Upper lobe of right lung (tissue), 1 donor: Measurements from ENCODE around the gene KRT2. TPM values are rescaled to one million over a fixed set of nuclear protein-coding genes. Genes with fewer than 3 reads are reported as not detected.

Source experiments
- ATAC-seq: fragments of 200-7000 bp; cut with Tn5 transposase; one replicate; pipeline ENCODE4 v1.9.1; 2020; ENCODE audit warnings: mild to moderate bottlenecking, moderate library complexity
- DNase-seq: peaks from one replicate; pipeline ENCODE4 v3.0.0-alpha.2; 2020
- H3K27ac ChIP-seq: fragments of 200-600 bp; one replicate; pipeline ENCODE4 v1.8.0; 2022
- H3K27me3 ChIP-seq: fragments of 200-600 bp; one replicate; pipeline ENCODE4 v1.8.0; 2022; ENCODE audit warnings: mild to moderate bottlenecking
- H3K36me3 ChIP-seq: fragments of 200-600 bp; one replicate; pipeline ENCODE4 v1.8.0; 2022
- H3K4me1 ChIP-seq: fragments of 200-600 bp; one replicate; pipeline ENCODE4 v1.8.0; 2022
- H3K4me3 ChIP-seq: fragments of 200-600 bp; one replicate; pipeline ENCODE4 v1.8.0; 2022; ENCODE audit warnings: mild to moderate bottlenecking
- H3K9me3 ChIP-seq: fragments of 200-600 bp; one replicate; pipeline ENCODE4 v1.8.0; 2022
- intact Hi-C: fragments of 100-400 bp; cut with DNase I; formaldehyde crosslinking; loops from one replicate; pipeline ENCODE4 v1.11.0; 2022
- total RNA-seq: library from RNA; stranded (reverse); fragmentation: NEBNext Ultra II Directional; extraction: Animal tissue kit (Norgen Biotek cat#: 25700); gene quantifications from one replicate; pipeline ENCODE4 v1.2.1, GENCODE V29; 2021
- TF ChIP-seq, protein P1 (sequence below): fragments of 200-600 bp; IDR thresholded peaks from one replicate; pipeline ENCODE4 v1.8.0; 2022; ENCODE audit warnings: antibody characterized with exemption
- donor health status: DM: no; HTN: yes; CAD: no; lungs with severe emphysema.

Gene KRT2
- total RNA-seq, 1 donor from 2014 or later = not detected

DNA sequence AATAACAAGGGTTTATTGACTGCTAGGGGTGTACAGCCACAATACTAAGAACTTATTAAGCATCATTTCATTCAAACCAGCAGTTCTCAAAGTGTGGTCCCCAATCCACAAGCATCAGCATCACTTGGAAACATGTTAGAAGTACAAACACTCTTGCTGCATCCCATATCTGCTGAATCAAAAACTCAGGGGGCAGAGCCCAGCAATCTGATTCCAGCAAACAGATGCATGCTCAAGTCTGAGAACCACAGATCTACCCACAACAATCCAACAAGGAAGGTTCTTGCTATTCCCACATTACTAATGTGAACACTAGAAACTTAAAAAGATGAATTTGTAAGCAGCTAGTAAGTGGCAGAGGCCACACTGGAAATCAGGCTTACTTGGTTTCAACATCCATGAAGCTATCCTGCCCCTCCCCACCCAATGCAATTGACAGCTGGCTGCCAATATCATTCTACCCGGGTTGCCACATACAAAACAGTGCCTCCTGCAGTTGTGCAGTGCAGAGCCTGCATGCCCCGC is 45.1 kb upstream of the KRT2 start:
- Histone ChIP-seq H3K27ac (no peak overlapping the region), H3K36me3 (no peaks in the 10 kb centered on the region), H3K4me1 (no peaks in the 10 kb centered on the region), H3K4me3 (no peak overlapping the region), H3K9me3 (no peaks in the 10 kb centered on the region), H3K27me3 (peaks cover 25% of the 10 kb centered on the region)
- intact Hi-C loops = no loop called here
- TF ChIP-seq, protein P1, sequence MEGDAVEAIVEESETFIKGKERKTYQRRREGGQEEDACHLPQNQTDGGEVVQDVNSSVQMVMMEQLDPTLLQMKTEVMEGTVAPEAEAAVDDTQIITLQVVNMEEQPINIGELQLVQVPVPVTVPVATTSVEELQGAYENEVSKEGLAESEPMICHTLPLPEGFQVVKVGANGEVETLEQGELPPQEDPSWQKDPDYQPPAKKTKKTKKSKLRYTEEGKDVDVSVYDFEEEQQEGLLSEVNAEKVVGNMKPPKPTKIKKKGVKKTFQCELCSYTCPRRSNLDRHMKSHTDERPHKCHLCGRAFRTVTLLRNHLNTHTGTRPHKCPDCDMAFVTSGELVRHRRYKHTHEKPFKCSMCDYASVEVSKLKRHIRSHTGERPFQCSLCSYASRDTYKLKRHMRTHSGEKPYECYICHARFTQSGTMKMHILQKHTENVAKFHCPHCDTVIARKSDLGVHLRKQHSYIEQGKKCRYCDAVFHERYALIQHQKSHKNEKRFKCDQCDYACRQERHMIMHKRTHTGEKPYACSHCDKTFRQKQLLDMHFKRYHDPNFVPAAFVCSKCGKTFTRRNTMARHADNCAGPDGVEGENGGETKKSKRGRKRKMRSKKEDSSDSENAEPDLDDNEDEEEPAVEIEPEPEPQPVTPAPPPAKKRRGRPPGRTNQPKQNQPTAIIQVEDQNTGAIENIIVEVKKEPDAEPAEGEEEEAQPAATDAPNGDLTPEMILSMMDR = no peak
- no peak for DNase-seq
- ATAC-seq = no peak

DNA sequence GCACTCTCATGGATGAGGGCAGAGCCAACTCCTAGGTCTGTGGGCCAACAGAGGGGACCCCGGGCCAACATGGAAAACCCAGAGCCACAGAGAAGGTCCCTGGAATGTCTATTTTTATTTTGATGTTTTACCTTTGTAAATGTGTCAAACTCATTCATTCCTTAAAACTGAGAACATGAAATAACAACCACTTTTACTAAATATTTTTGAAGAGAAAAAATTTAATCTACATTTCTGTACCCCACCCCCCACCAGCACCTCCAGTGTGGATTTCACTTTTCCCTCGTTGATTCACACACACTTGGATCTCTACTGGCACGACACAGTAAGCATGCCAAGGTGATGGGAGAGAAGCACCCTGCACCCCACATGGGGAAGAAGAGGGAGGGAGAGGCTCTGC is 44.6 kb upstream of the KRT2 start:
- TF ChIP-seq, protein P1 = no peak
- no peaks in the 10 kb centered on the region for H3K9me3 ChIP-seq
- H3K36me3 ChIP-seq = no peaks in the 10 kb centered on the region
- H3K4me3 ChIP-seq = no peak overlapping the region
- no peak for ATAC-seq
- DNase-seq = no peak
- H3K4me1 ChIP-seq = no peaks in the 10 kb centered on the region
- intact Hi-C loops = no loop called here
- peaks cover 20% of the 10 kb centered on the region for H3K27me3 ChIP-seq
- no peak overlapping the region for H3K27ac ChIP-seq

DNA sequence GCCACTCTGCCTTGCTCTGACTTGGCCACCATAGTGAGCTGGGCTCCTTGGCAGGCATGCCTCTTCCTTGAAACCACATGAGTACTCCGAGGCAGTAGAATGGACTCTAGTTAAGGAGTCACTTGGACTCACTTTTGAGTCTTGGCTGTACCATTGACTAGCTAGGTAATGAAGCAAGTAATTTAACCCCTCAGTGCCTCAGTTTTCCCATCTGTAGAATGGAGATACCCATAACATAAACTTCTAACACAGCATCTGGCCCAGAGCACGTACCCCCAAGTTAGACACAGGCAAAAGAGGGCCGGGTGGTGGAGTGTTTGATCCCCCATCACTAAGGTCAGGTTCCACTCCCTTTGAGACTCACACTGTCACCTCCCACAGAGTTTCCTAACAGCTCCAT is 43.0 kb upstream of the KRT2 start:
- intact Hi-C loops = no loop called here
- H3K9me3 ChIP-seq = no peaks in the 10 kb centered on the region
- H3K4me3 ChIP-seq = no peak overlapping the region
- TF ChIP-seq, protein P1 = no peak
- H3K4me1 ChIP-seq = peaks cover 8% of the 10 kb centered on the region
- no peaks in the 10 kb centered on the region for H3K36me3 ChIP-seq
- DNase-seq (no peak), ATAC-seq (no peak)
- H3K27ac ChIP-seq = no peak overlapping the region
- peaks cover 27% of the 10 kb centered on the region for H3K27me3 ChIP-seq

DNA sequence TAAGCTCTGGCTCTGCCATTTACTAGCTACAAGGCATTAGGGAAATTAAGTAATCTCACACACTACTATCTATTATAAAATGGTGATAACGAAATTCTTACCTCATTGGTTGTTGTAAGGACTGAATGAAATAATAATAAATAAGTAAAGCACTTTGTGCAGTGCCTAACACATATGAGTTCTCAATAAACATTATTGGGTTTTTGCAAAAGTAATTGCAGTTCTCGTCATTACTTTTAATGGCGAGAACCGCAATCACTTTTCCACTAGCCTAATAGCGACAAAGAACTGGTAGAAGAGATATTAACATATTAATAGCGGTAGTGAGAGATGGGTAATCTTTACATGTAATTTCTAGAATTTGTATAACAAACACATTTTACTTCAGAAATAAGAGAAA is 42.1 kb upstream of the KRT2 start:
- Histone ChIP-seq H3K4me1 (peaks cover 8% of the 10 kb centered on the region), H3K27me3 (peaks cover 34% of the 10 kb centered on the region), H3K4me3 (no peak overlapping the region), H3K36me3 (no peaks in the 10 kb centered on the region), H3K9me3 (no peaks in the 10 kb centered on the region), H3K27ac (no peak overlapping the region)
- ATAC-seq (no peak), DNase-seq (no peak)
- intact Hi-C loops = no loop called here
- TF ChIP-seq, protein P1 = no peak

DNA sequence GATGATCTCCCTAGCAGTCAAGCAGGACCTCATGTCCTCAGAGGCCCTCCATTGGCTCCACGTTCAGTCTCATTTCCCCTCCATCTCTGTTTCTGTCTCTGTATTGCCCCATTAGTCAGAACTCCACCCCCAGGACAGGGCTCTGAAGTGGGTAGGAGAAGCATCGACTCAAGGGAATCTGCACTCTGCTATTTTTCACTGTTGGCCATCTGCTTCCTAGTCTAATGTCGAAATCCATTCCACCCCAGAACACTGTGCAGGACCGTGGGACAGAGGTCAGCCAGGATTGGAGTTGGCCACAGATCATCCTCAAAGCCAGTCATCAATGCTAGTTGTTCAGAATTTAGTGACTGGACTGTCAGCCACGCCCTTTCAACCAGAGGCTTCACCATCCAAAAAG is 41.2 kb upstream of the KRT2 start:
- DNase-seq = no peak
- TF ChIP-seq, protein P1 = no peak
- H3K27me3 ChIP-seq = peaks cover 40% of the 10 kb centered on the region

DNA sequence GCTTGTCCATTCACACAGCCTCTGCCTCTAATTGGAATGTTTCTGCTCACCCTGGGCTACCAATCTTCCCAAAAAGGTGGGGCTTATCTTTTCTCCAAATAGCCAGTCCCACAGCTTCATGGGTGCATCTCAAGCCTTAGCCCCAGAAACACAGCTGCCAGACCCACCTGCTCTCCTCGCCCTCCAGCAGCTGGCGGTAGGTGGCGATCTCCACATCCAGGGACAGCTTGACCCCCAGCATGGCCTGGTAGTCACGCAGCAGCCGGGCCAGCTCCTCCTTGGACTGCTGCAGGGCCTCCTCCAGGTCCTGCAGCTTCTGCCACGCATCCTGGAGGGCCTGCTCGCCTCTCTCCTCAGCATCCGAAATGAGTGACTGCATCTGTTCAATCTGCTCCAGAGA is 40.2 kb upstream of the KRT2 start:
- ATAC-seq (no peak), DNase-seq (no peak)
- Histone ChIP-seq H3K9me3 (no peaks in the 10 kb centered on the region), H3K27ac (no peak overlapping the region), H3K36me3 (no peaks in the 10 kb centered on the region), H3K4me1 (peaks cover 8% of the 10 kb centered on the region), H3K27me3 (peaks cover 44% of the 10 kb centered on the region), H3K4me3 (no peak overlapping the region)
- intact Hi-C loops = no loop called here
- TF ChIP-seq, protein P1 = no peak

More for the DNA sequence above, 41.2 kb upstream of the KRT2 start:
- intact Hi-C loops = no loop called here
- H3K4me3 ChIP-seq = no peak overlapping the region
- H3K36me3 ChIP-seq = no peaks in the 10 kb centered on the region
- ATAC-seq = no peak
- H3K4me1 ChIP-seq = peaks cover 8% of the 10 kb centered on the region
- no peak overlapping the region for H3K27ac ChIP-seq
- no peaks in the 10 kb centered on the region for H3K9me3 ChIP-seq
